B cell (primary cell): ENCODE data around the gene MYH11. TPM values are rescaled to one million over a fixed set of nuclear protein-coding genes. Genes with fewer than 3 reads are reported as not detected.

Experiments used
- ATAC-seq: fragments of 200-7000 bp; cut with Tn5 transposase; one replicate; pipeline ENCODE4 v1.10.0; 2021; ENCODE audit warnings: low read depth, mild to moderate bottlenecking, moderate number of reproducible peaks, moderate library complexity
- CTCF ChIA-PET: fragments of 350-600 bp; sonication (Branson Sonifier 250); formaldehyde crosslinking; loops from one replicate; lab custom pipeline; 2021; ENCODE audit warnings: antibody characterized with exemption, inconsistent platforms; lab: Charles Lee
- POLR2A ChIA-PET: fragments of 350-600 bp; sonication (Branson Sonifier 250); formaldehyde crosslinking; loops from one replicate; lab custom pipeline; 2021; ENCODE audit warnings: antibody characterized with exemption; lab: Charles Lee
- DNase-seq: peaks from one replicate; pipeline ENCODE4 v3.0.0; 2013
- H2AFZ ChIP-seq: 2 replicates; pipeline ENCODE4 v1.6.1; 2012; ENCODE audit warnings: mild to moderate bottlenecking, low read depth, low read length; ENCODE audit not compliant: insufficient read depth, poor library complexity, severe bottlenecking
- H3K27ac ChIP-seq, 2 donors: 1 replicate in 1 of 2; 2 replicates in 1 of 2; pipeline ENCODE4 v1.5.1; 2012 to 2013; ENCODE audit warnings: low read length in 2 of 2, mild to moderate bottlenecking in 2 of 2, moderate library complexity in 1 of 2
- H3K27me3 ChIP-seq, 4 experiments: fragments of 200-600 bp in 1 of 4; sonication (generic) in 1 of 4; replicated peaks in 1 of 4; 1 replicate in 2 of 4; 2 replicates in 2 of 4; pipeline versions ENCODE4 v1.6.1 to v1.7.0; 2013 to 2016; ENCODE audit warnings: low read length in 3 of 4, mild to moderate bottlenecking in 2 of 4, mixed read lengths in 1 of 4, moderate library complexity in 1 of 4; ENCODE audit not compliant: insufficient read depth in 4 of 4, control insufficient read depth in 3 of 4; ENCODE audit errors: control extremely low read depth in 1 of 4
- H3K36me3 ChIP-seq, 2 experiments: replicated peaks in 1 of 2; 1 replicate in 1 of 2; 2 replicates in 1 of 2; pipeline versions ENCODE4 v1.6.1 to v1.7.1; 2013; ENCODE audit warnings: low read length in 1 of 2; ENCODE audit not compliant: insufficient read depth in 2 of 2, control insufficient read depth in 1 of 2; ENCODE audit errors: control extremely low read depth in 1 of 2, extremely low read depth in 1 of 2
- H3K4me1 ChIP-seq, 2 donors: fragments of 200-600 bp in 1 of 2; sonication (generic) in 1 of 2; 1 replicate in 1 of 2; 2 replicates in 1 of 2; pipeline versions ENCODE4 v1.5.1 to v1.6.1; 2013 to 2017; ENCODE audit warnings: low read length in 2 of 2; ENCODE audit not compliant: control insufficient read depth in 2 of 2, insufficient read depth in 2 of 2
- H3K4me2 ChIP-seq: replicated peaks from 2 replicates; pipeline ENCODE3; 2012; ENCODE audit warnings: mild to moderate bottlenecking, low read depth, low read length; ENCODE audit not compliant: poor library complexity, severe bottlenecking
- H3K4me3 ChIP-seq, 5 experiments: fragments of 200-600 bp in 1 of 5; sonication (generic) in 1 of 5; 1 replicate in 3 of 5; 2 replicates in 2 of 5; pipeline versions ENCODE4 v1.5.1 to v1.7.0; 2011 to 2016; ENCODE audit warnings: low read length in 4 of 5, mild to moderate bottlenecking in 4 of 5, low read depth in 2 of 5, control low read depth in 1 of 5, moderate library complexity in 1 of 5; ENCODE audit not compliant: insufficient read depth in 1 of 5; ENCODE audit errors: control extremely low read depth in 1 of 5, extremely low read depth in 1 of 5
- H3K79me2 ChIP-seq: fragments of 200-600 bp; sonication (generic); one replicate; pipeline ENCODE4 v1.6.0; 2016; ENCODE audit warnings: low read length; ENCODE audit not compliant: control insufficient read depth, insufficient read depth
- H3K9ac ChIP-seq: fragments of 200-600 bp; sonication (generic); 2 replicates; pipeline ENCODE4 v1.6.1; 2017; ENCODE audit warnings: mild to moderate bottlenecking, low read length, moderate library complexity
- H3K9me3 ChIP-seq, 3 donors: one replicate each; pipeline versions ENCODE4 v1.6.1 to v1.7.1; 2013; ENCODE audit warnings: low read length in 2 of 3; ENCODE audit not compliant: control insufficient read depth in 2 of 3, insufficient read depth in 1 of 3; ENCODE audit errors: control extremely low read depth in 1 of 3
- H4K20me1 ChIP-seq: 2 replicates; pipeline ENCODE4 v1.6.0; 2012; ENCODE audit warnings: mild to moderate bottlenecking, low read length; ENCODE audit not compliant: insufficient read depth, control insufficient read depth, poor library complexity, severe bottlenecking
- H3K27ac Mint-ChIP-seq: one replicate; pipeline ENCODE4 v1.8.0; 2021; ENCODE audit warnings: mixed read lengths
- H3K27me3 Mint-ChIP-seq: one replicate; pipeline ENCODE4 v1.8.0; 2021; ENCODE audit warnings: mixed read lengths
- H3K4me1 Mint-ChIP-seq: one replicate; pipeline ENCODE4 v1.8.0; 2021; ENCODE audit warnings: mixed read lengths
- H3K4me3 Mint-ChIP-seq: one replicate; pipeline ENCODE4 v1.8.0; 2021; ENCODE audit warnings: mixed read lengths
- H3K9me3 Mint-ChIP-seq: one replicate; pipeline ENCODE4 v1.8.0; 2022; ENCODE audit warnings: mixed read lengths; ENCODE audit not compliant: insufficient read depth
- EZH2 ChIP-seq: IDR thresholded peaks from 2 replicates; pipeline ENCODE4 v1.6.1; 2012; ENCODE audit warnings: borderline replicate concordance, low read depth, mild to moderate bottlenecking, moderate library complexity, low read length; ENCODE audit not compliant: insufficient read depth, poor library complexity, severe bottlenecking
- WGBS: methylation state at CpG from one replicate; pipeline ENCODE4 v1.1.5; 2013; ENCODE audit warnings: missing lambda C conversion rate; ENCODE audit not compliant: insufficient coverage; 5-methylcytosine and 5-hydroxymethylcytosine counted together
- intact Hi-C: fragments of 100-400 bp; cut with micrococcal nuclease; formaldehyde crosslinking; loops from one replicate; pipeline ENCODE4 v1.10.0; 2022
- polyA plus RNA-seq: library from polyadenylated mRNA; depleted of rRNA; stranded (reverse); fragments of >200 nt; gene quantifications from 2 replicates; pipeline ENCODE4 v1.2.3, GENCODE V29; 2012
- total RNA-seq, 2 donors: library from RNA; stranded (reverse); fragments of 120-200 nt in 1 of 2; gene quantifications; 1 replicate in 1 of 2; 2 replicates in 1 of 2; pipeline versions ENCODE4 v1.2.3 to v1.2.4, GENCODE V29; 2013 to 2022
- TF ChIP-seq, protein P1 (sequence below): fragments of 200-600 bp; IDR thresholded peaks from one replicate; pipeline ENCODE4 v1.8.0; 2022; ENCODE audit warnings: antibody characterized with exemption, mild to moderate bottlenecking

The MYH11 gene
- total and polyA plus RNA-seq, 2 donors (not counting 1 experiment from before 2014, with no cell fraction given): 0.05 to 0.16 TPM

DNA sequence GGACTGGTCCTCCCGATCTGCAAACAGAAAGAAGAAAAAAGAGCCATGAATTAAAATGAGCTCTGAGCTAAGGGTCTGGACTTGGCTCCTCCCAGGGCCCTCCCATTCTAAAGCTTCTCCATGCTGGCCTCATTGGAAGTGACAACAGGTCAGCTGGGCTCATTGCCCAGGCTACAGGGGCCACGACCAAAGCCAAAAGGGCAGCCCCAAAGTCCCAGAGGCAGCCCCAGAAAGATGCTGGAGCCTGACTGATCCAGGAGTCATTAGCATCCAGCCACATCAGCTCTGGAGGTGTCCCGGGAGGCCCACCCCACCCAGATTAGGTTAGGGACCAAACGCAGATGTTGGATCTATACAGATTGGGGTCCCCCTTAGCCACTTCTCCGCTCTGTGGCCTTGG lies 58.2 kb downstream of the MYH11 start:
- no peak for TF ChIP-seq EZH2
- TF ChIP-seq, protein P1, sequence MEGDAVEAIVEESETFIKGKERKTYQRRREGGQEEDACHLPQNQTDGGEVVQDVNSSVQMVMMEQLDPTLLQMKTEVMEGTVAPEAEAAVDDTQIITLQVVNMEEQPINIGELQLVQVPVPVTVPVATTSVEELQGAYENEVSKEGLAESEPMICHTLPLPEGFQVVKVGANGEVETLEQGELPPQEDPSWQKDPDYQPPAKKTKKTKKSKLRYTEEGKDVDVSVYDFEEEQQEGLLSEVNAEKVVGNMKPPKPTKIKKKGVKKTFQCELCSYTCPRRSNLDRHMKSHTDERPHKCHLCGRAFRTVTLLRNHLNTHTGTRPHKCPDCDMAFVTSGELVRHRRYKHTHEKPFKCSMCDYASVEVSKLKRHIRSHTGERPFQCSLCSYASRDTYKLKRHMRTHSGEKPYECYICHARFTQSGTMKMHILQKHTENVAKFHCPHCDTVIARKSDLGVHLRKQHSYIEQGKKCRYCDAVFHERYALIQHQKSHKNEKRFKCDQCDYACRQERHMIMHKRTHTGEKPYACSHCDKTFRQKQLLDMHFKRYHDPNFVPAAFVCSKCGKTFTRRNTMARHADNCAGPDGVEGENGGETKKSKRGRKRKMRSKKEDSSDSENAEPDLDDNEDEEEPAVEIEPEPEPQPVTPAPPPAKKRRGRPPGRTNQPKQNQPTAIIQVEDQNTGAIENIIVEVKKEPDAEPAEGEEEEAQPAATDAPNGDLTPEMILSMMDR: no peak
- peaks cover 6% of the 10 kb centered on the region for H3K27me3 Mint-ChIP-seq
- WGBS: 94% methylated on average over 2 of the region's 5 CpGs
- Histone ChIP-seq H3K9ac (no peak overlapping the region), H3K4me3 (no peak overlapping the region), H3K79me2 (no peaks in the 10 kb centered on the region), H3K36me3 (no peaks in the 10 kb centered on the region), H3K27ac (no peak overlapping the region), H3K9me3 (peaks cover 0 to 8% (median 4%) of the 10 kb centered on the region in 3 donors), H4K20me1 (no peaks in the 10 kb centered on the region), H2AFZ (no peak overlapping the region), H3K27me3 (no peaks in the 10 kb centered on the region), H3K4me1 (no peaks in the 10 kb centered on the region), H3K4me2 (no peak overlapping the region)
- peaks cover 10% of the 10 kb centered on the region for H3K9me3 Mint-ChIP-seq
- CTCF ChIA-PET: interaction anchor here (1.3 kb wide), 1 partner anchor 24 kb away, joined by 5 read pairs; no protein-coding TSS in a partner anchor
- no peak for ATAC-seq
- no peak for DNase-seq
- intact Hi-C loops: no loop called here
- no peak overlapping the region for H3K27ac Mint-ChIP-seq
- POLR2A ChIA-PET: no interaction called here
- no peak overlapping the region for H3K4me3 Mint-ChIP-seq
- no peaks in the 10 kb centered on the region for H3K4me1 Mint-ChIP-seq

DNA sequence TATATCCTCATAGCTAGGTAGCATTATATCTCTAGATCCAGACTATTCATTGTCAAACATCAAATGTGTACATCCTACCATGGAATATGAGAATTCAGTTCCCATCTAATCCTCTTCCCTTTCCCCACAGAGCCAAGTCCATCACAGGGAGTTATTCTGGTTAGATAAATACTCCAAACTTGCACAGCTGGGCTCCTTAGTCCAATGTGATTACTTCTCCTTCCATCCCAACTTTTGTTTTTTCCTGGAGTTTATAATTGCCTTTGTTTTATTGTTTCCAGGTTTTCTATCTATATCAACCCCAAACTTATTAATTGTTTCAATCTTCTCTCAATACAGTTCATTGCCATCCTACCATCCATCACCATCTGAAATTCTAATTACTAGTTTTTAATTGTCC lies 59.9 kb downstream of the MYH11 start:
- H3K4me1 ChIP-seq: no peaks in the 10 kb centered on the region
- no peaks in the 10 kb centered on the region for H3K79me2 ChIP-seq
- ATAC-seq: no peak
- H3K36me3 ChIP-seq: no peaks in the 10 kb centered on the region
- ChIA-PET CTCF (no interaction called here), POLR2A (no interaction called here)
- no peak overlapping the region for H2AFZ ChIP-seq
- H3K4me3 Mint-ChIP-seq: no peak overlapping the region
- no peak for TF ChIP-seq EZH2
- TF ChIP-seq, protein P1: no peak
- peaks cover 4% of the 10 kb centered on the region for H3K4me1 Mint-ChIP-seq
- H3K9me3 Mint-ChIP-seq: peaks cover 10% of the 10 kb centered on the region
- H3K9ac ChIP-seq: no peak overlapping the region
- intact Hi-C loops: no loop called here
- H3K27ac Mint-ChIP-seq: no peak overlapping the region
- H3K27ac ChIP-seq: no peak overlapping the region
- DNase-seq: no peak
- no peak overlapping the region for H3K4me3 ChIP-seq
- H3K27me3 ChIP-seq: no peaks in the 10 kb centered on the region
- no peak overlapping the region for H3K4me2 ChIP-seq
- H4K20me1 ChIP-seq: no peaks in the 10 kb centered on the region
- peaks cover 0 to 8% (median 4%) of the 10 kb centered on the region in 3 donors for H3K9me3 ChIP-seq
- peaks cover 6% of the 10 kb centered on the region for H3K27me3 Mint-ChIP-seq
